ENCODE results near the gene RAB35. TPM values are rescaled to one million over a fixed set of nuclear protein-coding genes. Genes with fewer than 3 reads are reported as not detected.

The RAB35 gene
- total RNA-seq, 6 donors from 2014 or later = 14.2 to 63.1 (median 23.2) TPM

GRCh38 chr12:120115066-120115465, 1.5 kb downstream of the RAB35 start:
- DNase-seq (no peak), ATAC-seq (ENCODE audit: low FRiP score in 2 of 2) (no peak)
- Histone ChIP-seq H3K36me3 (peaks cover 0 to 12% (median 2%) of the 10 kb centered on the region in 4 donors), H3K9me3 (no peaks in the 10 kb centered on the region), H3K27me3 (no peaks in the 10 kb centered on the region), H3K4me1 (peaks cover 45 to 69% (median 56%) of the 10 kb centered on the region in 4 donors), H3K27ac (peak overlapping the region in 2 of 4 donors; percentile 92), H3K4me3 (peak overlapping the region in 2 of 4 donors; percentile 73 to 98)
- no peak for TF ChIP-seq CTCF (IDR thresholded peaks at IDR 0.05)
- TF ChIP-seq EP300 (IDR thresholded peaks at IDR 0.05) = no peak
- no peak for TF ChIP-seq POLR2A (IDR thresholded peaks at IDR 0.05)
- TF ChIP-seq POLR2AphosphoS5 (IDR thresholded peaks at IDR 0.05) = no peak
- WGBS, 2 donors = 69 to 75% methylated on average over 3 of the region's 3 CpGs

- Histone ChIP-seq H3K4me3 (no peak overlapping the region), H3K27me3 (no peaks in the 10 kb centered on the region), H3K36me3 (peaks cover 0 to 29% (median 9%) of the 10 kb centered on the region in 4 donors), H3K4me1 (peaks cover 32 to 56% (median 34%) of the 10 kb centered on the region in 4 donors), H3K27ac (peak overlapping the region in 3 of 4 donors; percentile 35 to 76 (median 46)), H3K9me3 (no peaks in the 10 kb centered on the region)
- no peak for TF ChIP-seq EP300 (IDR thresholded peaks at IDR 0.05)
- TF ChIP-seq POLR2AphosphoS5 (IDR thresholded peaks at IDR 0.05) = no peak
- peak in 1 of 4 donors; percentile 16 for TF ChIP-seq POLR2A (IDR thresholded peaks at IDR 0.05)
- DNase-seq (peak in 1 of 2 donors; percentile 84), ATAC-seq (ENCODE audit: low FRiP score in 2 of 2) (peak; percentile 87 to 92)
- 63 to 70% methylated on average over 19 to 26 of the region's 26 CpGs for WGBS, 2 donors
Measured at GRCh38 chr12:120110550-120111501, 5.7 kb downstream of the RAB35 start.

- no peaks in the 10 kb centered on the region for H3K27me3 ChIP-seq
- H3K4me3 ChIP-seq = no peak overlapping the region
- H3K4me1 ChIP-seq = peaks cover 22 to 45% (median 23%) of the 10 kb centered on the region in 4 donors
- peaks cover 0 to 35% (median 15%) of the 10 kb centered on the region in 4 donors for H3K36me3 ChIP-seq
- H3K27ac ChIP-seq = no peak overlapping the region
- WGBS, 2 donors = 82 to 86% methylated on average over 10 of the region's 10 CpGs
- DNase-seq = no peak
- no peak for ATAC-seq (ENCODE audit: low FRiP score in 2 of 2)
- H3K9me3 ChIP-seq = no peaks in the 10 kb centered on the region
- no peak for TF ChIP-seq CTCF (IDR thresholded peaks at IDR 0.05)
- no peak for TF ChIP-seq EP300 (IDR thresholded peaks at IDR 0.05)
- TF ChIP-seq POLR2AphosphoS5 (IDR thresholded peaks at IDR 0.05) = no peak
- no peak for TF ChIP-seq POLR2A (IDR thresholded peaks at IDR 0.05)
Measured at GRCh38 chr12:120109570-120110267, 6.8 kb downstream of the RAB35 start.

GRCh38 chr12:120106151-120106550, 10.4 kb downstream of the RAB35 start:
- Histone ChIP-seq H3K4me1 (peaks cover 20 to 43% (median 29%) of the 10 kb centered on the region in 4 donors), H3K27me3 (no peaks in the 10 kb centered on the region), H3K4me3 (no peak overlapping the region), H3K9me3 (no peaks in the 10 kb centered on the region), H3K36me3 (peaks cover 2 to 60% (median 40%) of the 10 kb centered on the region in 4 donors), H3K27ac (no peak overlapping the region)
- WGBS, 2 donors = 93 to 100% methylated on average over 1 of the region's 1 CpG
- TF ChIP-seq POLR2AphosphoS5 (IDR thresholded peaks at IDR 0.05) (no peak), EP300 (IDR thresholded peaks at IDR 0.05) (no peak), POLR2A (IDR thresholded peaks at IDR 0.05) (no peak)
- DNase-seq (no peak), ATAC-seq (ENCODE audit: low FRiP score in 2 of 2) (no peak)

- Histone ChIP-seq H3K9me3 (no peaks in the 10 kb centered on the region), H3K36me3 (peaks cover 2 to 86% (median 64%) of the 10 kb centered on the region in 4 donors)
Measured at GRCh38 chr12:120103371-120103770, 13.2 kb downstream of the RAB35 start.

More at GRCh38 chr12:120103371-120103770, 13.2 kb downstream of the RAB35 start:
- 93 to 96% methylated on average over 10 to 13 of the region's 13 CpGs for WGBS, 2 donors
- Histone ChIP-seq H3K27me3 (no peaks in the 10 kb centered on the region), H3K4me1 (peaks cover 21 to 29% (median 25%) of the 10 kb centered on the region in 4 donors), H3K27ac (no peak overlapping the region), H3K4me3 (no peak overlapping the region)
- ATAC-seq (ENCODE audit: low FRiP score in 2 of 2) (no peak), DNase-seq (no peak)
- no peak for TF ChIP-seq POLR2AphosphoS5 (IDR thresholded peaks at IDR 0.05)
- no peak for TF ChIP-seq EP300 (IDR thresholded peaks at IDR 0.05)
- TF ChIP-seq POLR2A (IDR thresholded peaks at IDR 0.05) = no peak
- no peak for TF ChIP-seq CTCF (IDR thresholded peaks at IDR 0.05)
